ENCODE data around the gene VPS35L. TPM values are rescaled to one million over a fixed set of nuclear protein-coding genes. Genes with fewer than 3 reads are reported as not detected.

Gene VPS35L
- total and polyA plus RNA-seq, 2 of the 13 experiments (the other 11 are each of a cell fraction or from before 2014, with no cell fraction given) = 1.4 to 1.6 TPM

DNA sequence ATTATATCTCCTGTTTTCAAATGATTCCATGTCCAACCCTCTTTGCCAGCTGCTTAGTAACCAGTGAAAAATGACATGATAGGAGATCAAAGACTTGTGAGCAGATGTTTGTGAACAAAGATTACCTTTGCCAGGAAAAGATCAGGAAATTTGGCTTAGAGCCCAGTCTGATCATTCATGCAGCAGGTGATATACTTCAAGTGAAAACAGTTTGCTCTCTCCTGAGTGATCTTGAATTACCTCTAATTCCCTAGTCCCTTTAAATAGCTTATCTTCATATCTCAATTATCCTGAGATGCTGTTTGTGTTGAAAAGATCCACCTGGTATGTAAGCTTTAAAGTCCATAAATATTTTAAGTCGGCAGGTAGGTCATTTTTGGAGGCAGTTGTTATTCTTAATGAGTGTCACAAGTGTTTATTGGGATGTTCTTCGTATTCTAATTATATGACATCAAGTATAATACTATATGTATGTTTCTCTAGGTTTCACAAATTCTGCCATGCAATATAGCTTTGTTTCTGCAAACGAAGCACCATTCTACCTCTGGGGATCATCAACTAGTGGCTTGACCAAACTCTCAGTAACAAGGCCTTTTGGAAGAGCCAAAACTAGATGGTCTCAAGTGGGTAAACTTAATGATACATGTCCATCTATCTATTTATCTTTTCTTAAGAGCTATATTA, 13.2 kb upstream of the VPS35L start (continued):
- TF ChIP-seq ZNF331 (CRISPR knock-in tag; IDR thresholded peaks at IDR 0.05) = peak; percentile 93
- TF ChIP-seq, protein P1, sequence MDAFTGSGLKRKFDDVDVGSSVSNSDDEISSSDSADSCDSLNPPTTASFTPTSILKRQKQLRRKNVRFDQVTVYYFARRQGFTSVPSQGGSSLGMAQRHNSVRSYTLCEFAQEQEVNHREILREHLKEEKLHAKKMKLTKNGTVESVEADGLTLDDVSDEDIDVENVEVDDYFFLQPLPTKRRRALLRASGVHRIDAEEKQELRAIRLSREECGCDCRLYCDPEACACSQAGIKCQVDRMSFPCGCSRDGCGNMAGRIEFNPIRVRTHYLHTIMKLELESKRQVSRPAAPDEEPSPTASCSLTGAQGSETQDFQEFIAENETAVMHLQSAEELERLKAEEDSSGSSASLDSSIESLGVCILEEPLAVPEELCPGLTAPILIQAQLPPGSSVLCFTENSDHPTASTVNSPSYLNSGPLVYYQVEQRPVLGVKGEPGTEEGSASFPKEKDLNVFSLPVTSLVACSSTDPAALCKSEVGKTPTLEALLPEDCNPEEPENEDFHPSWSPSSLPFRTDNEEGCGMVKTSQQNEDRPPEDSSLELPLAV (CRISPR knock-in tag; conservative IDR thresholded peaks at IDR 0.05; ENCODE audit: low read depth) = no peak
- TF ChIP-seq STAG1 (CRISPR knock-in tag; IDR thresholded peaks at IDR 0.05) = no peak; the same call in 1 of the 2 replicates
- TF ChIP-seq, protein P2, sequence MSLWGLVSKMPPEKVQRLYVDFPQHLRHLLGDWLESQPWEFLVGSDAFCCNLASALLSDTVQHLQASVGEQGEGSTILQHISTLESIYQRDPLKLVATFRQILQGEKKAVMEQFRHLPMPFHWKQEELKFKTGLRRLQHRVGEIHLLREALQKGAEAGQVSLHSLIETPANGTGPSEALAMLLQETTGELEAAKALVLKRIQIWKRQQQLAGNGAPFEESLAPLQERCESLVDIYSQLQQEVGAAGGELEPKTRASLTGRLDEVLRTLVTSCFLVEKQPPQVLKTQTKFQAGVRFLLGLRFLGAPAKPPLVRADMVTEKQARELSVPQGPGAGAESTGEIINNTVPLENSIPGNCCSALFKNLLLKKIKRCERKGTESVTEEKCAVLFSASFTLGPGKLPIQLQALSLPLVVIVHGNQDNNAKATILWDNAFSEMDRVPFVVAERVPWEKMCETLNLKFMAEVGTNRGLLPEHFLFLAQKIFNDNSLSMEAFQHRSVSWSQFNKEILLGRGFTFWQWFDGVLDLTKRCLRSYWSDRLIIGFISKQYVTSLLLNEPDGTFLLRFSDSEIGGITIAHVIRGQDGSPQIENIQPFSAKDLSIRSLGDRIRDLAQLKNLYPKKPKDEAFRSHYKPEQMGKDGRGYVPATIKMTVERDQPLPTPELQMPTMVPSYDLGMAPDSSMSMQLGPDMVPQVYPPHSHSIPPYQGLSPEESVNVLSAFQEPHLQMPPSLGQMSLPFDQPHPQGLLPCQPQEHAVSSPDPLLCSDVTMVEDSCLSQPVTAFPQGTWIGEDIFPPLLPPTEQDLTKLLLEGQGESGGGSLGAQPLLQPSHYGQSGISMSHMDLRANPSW (CRISPR knock-in tag; IDR thresholded peaks at IDR 0.05; ENCODE audit: borderline replicate concordance) = peak; percentile 46; the same call in 1 of the 2 replicates
- TF ChIP-seq FLYWCH1 (CRISPR knock-in tag; IDR thresholded peaks at IDR 0.05) = no peak
- TF ChIP-seq, protein P3, sequence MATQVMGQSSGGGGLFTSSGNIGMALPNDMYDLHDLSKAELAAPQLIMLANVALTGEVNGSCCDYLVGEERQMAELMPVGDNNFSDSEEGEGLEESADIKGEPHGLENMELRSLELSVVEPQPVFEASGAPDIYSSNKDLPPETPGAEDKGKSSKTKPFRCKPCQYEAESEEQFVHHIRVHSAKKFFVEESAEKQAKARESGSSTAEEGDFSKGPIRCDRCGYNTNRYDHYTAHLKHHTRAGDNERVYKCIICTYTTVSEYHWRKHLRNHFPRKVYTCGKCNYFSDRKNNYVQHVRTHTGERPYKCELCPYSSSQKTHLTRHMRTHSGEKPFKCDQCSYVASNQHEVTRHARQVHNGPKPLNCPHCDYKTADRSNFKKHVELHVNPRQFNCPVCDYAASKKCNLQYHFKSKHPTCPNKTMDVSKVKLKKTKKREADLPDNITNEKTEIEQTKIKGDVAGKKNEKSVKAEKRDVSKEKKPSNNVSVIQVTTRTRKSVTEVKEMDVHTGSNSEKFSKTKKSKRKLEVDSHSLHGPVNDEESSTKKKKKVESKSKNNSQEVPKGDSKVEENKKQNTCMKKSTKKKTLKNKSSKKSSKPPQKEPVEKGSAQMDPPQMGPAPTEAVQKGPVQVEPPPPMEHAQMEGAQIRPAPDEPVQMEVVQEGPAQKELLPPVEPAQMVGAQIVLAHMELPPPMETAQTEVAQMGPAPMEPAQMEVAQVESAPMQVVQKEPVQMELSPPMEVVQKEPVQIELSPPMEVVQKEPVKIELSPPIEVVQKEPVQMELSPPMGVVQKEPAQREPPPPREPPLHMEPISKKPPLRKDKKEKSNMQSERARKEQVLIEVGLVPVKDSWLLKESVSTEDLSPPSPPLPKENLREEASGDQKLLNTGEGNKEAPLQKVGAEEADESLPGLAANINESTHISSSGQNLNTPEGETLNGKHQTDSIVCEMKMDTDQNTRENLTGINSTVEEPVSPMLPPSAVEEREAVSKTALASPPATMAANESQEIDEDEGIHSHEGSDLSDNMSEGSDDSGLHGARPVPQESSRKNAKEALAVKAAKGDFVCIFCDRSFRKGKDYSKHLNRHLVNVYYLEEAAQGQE (IDR thresholded peaks at IDR 0.05; ENCODE audit: borderline replicate concordance in 1 of 2, low read depth in 1 of 2, low read length in 2 of 2) = no peak
- TF ChIP-seq, protein P4, sequence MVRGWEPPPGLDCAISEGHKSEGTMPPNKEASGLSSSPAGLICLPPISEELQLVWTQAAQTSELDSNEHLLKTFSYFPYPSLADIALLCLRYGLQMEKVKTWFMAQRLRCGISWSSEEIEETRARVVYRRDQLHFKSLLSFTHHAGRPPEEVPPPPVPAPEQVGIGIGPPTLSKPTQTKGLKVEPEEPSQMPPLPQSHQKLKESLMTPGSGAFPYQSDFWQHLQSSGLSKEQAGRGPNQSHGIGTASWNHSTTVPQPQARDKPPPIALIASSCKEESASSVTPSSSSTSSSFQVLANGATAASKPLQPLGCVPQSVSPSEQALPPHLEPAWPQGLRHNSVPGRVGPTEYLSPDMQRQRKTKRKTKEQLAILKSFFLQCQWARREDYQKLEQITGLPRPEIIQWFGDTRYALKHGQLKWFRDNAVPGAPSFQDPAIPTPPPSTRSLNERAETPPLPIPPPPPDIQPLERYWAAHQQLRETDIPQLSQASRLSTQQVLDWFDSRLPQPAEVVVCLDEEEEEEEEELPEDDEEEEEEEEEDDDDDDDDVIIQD (CRISPR knock-in tag; IDR thresholded peaks at IDR 0.05; ENCODE audit: low read depth) = peak; percentile 95
- no peak for TF ChIP-seq ZNF138 (CRISPR knock-in tag; IDR thresholded peaks at IDR 0.05; ENCODE audit: low read depth)
- peak; percentile 97 for TF ChIP-seq MED1 (CRISPR knock-in tag; IDR thresholded peaks at IDR 0.05)
- peak; percentile 94 for TF ChIP-seq DPF2 (CRISPR knock-in tag; IDR thresholded peaks at IDR 0.05; ENCODE audit: borderline replicate concordance, low read depth)
- no peak for TF ChIP-seq ZFYVE20 (CRISPR knock-in tag; IDR thresholded peaks at IDR 0.05; ENCODE audit: borderline replicate concordance, low read depth)
- no peak; the same call in 1 of the 2 replicates for TF ChIP-seq HNF4G (IDR thresholded peaks at IDR 0.05; ENCODE audit: borderline replicate concordance, low read depth, low read length)
- no peak for TF ChIP-seq HNF4G (CRISPR knock-in tag; IDR thresholded peaks at IDR 0.05; ENCODE audit: borderline replicate concordance, low read depth)
- no peak for TF ChIP-seq ZNF235 (CRISPR knock-in tag; IDR thresholded peaks at IDR 0.05; ENCODE audit: borderline replicate concordance)
- TF ChIP-seq REXO4 (CRISPR knock-in tag; IDR thresholded peaks at IDR 0.05; ENCODE audit: borderline replicate concordance) = no peak
- no peak for TF ChIP-seq ZNF567 (CRISPR knock-in tag; IDR thresholded peaks at IDR 0.05; ENCODE audit: borderline replicate concordance)
- TF ChIP-seq ZNF326 (CRISPR knock-in tag; IDR thresholded peaks at IDR 0.05; ENCODE audit: borderline replicate concordance) = no peak
- TF ChIP-seq BRCA1 (CRISPR knock-in tag; IDR thresholded peaks at IDR 0.05) = no peak

Data from HepG2 (cell line).